ENCODE results near the gene EPS8L3. TPM values are rescaled to one million over a fixed set of nuclear protein-coding genes. Genes with fewer than 3 reads are reported as not detected.

Gene EPS8L3
- total and polyA plus RNA-seq, 10 of the 15 experiments (the other 5 are each of a cell fraction or from before 2014, with no cell fraction given): not detected

DNA sequence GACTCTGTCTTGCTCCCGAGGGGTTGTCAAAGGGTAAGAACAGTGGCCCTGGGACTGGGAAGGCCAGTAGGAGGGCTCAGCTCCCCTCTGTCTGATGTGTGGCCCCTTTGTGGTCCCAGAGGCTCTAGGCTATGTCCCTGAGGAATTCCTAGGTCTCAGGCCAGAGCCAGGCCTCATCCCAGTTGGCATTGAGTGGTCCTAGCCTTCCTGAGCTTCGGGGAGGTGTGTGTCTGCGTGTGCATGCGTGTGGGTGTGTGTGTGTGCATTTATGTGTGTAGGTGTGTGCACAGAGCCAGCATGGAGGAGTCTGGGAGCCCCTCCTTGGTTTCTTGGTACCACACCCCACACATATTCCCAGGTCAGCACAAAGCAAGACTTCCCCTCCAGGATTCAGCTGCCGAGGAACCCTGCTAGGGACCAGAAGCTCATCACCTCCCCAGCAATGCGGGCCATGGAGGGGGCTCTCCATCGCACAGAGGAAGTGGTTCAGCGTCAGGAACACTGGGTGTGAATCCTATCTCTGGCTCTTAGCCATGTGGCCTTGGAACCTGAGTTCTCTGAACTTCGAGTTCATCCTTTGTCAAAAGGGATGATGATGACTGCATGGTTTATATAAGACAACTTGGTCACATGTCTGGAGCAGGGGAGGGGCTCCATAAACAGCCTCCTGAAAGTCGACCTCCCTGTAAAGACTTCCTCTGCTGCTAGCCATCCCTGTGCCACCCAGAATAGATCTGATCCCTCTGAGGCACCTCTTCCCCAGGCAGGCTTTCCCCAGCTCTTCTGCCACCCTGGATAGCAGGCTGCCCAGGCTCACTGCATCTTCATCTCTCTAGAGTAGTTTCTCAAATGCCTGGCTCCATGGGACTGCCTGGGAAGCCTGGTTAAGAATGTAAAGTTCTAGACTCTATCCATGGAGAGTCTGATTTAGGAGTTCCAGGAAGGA, 8.3 kb upstream of the EPS8L3 start (continued):
- TF ChIP-seq HDAC2 (IDR thresholded peaks at IDR 0.05) (no peak), MYB (IDR thresholded peaks at IDR 0.05; ENCODE audit: borderline replicate concordance, low read depth, low read length) (no peak), EGR1 (IDR thresholded peaks at IDR 0.05; ENCODE audit: borderline replicate concordance in 1 of 2, low read depth in 2 of 2, low read length in 2 of 2) (no peak), NBN (IDR thresholded peaks at IDR 0.05) (no peak), CHD4 (IDR thresholded peaks at IDR 0.05) (no peak), SIX5 (IDR thresholded peaks at IDR 0.05; ENCODE audit: low read depth, low read length, severe bottlenecking) (no peak), PML (IDR thresholded peaks at IDR 0.05; ENCODE audit: low read length) (no peak), RCOR1 (conservative IDR thresholded peaks at IDR 0.05; ENCODE audit: low read depth, low read length) (no peak)
- TF ChIP-seq, protein P1, sequence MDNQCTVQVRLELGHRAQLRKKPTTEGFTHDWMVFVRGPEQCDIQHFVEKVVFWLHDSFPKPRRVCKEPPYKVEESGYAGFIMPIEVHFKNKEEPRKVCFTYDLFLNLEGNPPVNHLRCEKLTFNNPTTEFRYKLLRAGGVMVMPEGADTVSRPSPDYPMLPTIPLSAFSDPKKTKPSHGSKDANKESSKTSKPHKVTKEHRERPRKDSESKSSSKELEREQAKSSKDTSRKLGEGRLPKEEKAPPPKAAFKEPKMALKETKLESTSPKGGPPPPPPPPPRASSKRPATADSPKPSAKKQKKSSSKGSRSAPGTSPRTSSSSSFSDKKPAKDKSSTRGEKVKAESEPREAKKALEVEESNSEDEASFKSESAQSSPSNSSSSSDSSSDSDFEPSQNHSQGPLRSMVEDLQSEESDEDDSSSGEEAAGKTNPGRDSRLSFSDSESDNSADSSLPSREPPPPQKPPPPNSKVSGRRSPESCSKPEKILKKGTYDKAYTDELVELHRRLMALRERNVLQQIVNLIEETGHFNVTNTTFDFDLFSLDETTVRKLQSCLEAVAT (IDR thresholded peaks at IDR 0.05): no peak

All from GM12878 (cell line).